Measurements from ENCODE around the gene MAP1A.

MAP1A gene

DNA sequence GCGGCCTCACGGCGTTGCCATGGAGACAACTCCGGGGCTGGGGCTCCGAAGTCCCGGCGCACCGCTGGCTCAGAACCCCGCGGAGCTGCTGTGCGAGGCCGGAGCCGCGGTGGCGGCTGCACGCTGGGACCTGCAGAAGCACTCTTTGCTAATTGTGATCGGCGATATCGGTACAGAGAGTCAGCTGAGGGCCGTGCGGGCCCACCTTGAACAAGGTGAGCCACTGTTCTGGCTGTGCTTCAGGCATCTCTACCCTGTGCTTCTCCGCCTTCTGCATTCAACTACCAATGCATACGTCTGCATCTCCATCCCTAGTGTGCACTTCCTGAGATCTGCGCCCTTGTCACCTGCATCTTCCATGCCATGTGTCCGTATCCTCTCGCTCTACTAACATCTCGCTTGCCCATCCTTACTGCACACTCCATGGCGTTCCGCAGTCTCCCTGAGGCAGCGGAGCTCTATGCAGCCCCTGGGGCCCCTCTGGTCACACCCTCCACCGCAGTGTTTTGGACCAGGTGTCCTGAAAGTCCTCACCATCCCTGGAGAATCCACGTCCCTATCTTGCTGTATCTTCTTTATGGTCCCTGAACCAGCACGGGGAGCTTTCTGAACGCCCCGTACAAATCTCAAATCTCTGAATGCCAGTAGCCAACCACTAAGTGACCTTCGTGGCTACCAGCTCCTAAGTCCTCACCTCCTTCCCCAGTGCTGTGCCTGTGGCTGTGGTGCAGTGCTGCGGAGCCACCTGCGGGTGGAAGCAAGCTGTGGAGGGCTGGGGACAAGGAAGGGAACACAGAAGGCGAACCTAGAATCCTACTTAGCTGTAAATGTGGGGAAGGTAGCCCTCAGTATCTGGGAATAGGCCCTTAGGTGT is 6.2 kb upstream of the MAP1A start:
- DNase-seq: no peak

DNA sequence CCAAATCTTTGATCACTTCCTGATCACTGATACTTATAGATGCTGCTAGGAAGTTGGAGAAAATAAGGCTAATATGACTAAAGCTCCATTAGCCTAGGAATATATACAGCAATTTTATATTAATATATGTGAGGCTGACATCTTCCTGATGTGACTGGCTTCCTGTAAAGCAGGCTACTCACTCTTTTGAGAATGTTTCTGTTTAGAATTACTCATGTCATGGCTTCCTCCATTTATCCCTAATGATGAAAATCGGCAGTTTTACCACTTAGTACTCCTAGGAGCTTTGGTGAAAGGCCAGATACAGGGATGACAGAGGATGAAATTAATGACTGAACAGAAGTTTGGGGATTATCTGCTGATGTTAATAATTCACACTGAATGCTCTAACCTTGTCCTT is 3.9 kb upstream of the MAP1A start:
- no peak for DNase-seq

DNA sequence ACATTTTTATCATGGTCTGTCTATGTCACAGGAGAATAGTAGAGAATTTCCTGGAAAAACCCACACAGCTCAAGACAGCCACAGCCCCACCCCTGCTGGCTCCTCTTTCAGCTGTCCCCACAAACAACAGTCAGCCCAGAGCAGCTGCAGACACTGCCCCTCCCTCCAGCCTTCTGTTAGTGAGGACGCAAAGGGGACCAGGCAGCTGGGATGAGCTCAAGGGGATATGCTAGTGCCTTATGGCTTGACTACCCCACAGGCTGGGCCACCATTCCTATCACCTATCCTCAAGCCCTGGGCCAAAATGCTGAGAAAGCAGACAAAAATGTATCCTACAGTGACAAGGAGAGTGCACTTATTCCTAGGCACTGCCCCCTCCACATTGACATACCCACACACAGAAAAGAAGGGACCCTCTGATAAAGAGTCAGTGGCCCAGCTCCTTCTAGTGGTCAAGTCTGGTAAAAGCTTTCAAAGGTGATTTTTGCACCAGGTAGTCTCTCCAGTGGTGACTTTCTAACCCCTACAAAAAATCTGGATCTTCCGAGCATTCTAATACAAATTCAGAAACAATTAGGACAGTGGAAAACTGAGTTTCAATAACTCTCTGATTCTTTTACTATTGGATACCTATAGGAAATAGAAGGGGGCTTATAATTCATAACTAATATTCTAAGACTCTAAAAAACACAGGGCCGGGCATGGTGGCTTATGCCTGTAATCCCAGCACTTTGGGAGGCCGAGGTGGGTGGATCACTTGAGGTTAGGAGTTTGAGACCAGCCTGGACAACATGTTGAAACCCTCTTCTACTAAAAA is 3.0 kb upstream of the MAP1A start:
- peak; percentile 63 for DNase-seq

DNA sequence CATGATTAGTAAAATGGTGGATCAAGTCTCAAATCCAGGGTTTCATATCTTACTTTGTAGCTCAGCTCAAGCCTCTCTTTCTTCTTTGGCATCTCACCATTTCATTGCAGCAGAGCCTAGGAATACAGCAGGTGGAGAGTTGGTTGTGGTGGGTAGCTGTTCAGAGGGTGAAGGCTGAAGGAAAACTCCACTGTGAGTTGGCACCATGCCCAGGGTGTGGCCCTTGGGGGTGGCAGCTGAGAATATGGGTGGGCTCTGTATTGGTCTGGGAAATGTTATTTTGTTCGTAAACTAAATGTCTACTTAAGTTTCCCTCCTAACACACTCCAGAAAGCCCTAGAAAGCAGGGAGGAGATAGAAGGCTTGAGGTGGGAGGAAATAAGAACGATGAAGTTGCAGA is 1.7 kb upstream of the MAP1A start:
- no peak for DNase-seq

DNA sequence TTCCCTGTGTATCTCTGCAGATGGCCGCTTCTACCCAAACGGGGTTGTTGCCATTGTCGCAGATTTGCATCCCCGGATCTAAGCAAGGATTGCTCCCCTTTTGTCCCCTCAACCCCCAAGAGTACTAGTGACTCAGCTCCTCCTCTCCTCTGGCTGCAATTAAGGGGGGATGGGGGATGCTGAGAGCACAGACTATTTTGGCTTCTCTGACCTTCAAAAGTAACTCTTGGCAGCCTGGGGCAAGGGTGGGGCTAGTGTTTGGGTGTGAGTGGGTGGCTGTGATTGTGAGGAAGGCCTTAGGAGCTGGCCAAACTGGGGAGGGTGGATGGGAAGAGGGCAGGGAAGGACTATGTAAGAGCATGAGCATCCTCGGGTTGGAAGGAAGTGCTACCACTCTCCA is 1.2 kb upstream of the MAP1A start:
- DNase-seq: no peak

DNA sequence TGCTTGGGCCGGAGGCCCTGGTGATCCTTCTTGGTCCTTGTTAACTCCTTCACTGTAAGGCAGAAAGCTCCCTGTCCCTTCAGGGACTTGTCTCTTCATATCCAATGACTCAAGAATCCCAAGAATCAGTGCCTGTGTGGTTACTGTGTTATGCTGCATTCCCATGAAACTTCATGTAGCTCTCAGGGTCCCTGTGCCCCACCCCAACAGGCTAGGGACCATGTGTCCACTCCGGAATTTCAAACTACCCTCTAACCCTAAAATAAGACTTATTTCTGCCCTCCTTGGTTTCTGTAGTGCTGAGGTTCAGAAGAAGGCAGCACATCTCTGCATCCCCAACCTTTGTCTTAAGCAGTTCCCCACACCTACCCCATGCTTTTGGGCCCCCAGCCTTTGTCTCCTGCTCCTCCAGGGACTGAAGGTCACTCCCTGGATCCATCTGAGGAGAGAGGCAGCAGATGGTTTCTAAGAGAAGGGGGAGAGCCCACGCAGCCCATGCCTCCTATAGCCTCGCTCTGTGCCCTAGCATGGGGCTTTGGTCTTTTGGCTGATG is 531 bp upstream of the MAP1A start:
- no peak for DNase-seq

DNA sequence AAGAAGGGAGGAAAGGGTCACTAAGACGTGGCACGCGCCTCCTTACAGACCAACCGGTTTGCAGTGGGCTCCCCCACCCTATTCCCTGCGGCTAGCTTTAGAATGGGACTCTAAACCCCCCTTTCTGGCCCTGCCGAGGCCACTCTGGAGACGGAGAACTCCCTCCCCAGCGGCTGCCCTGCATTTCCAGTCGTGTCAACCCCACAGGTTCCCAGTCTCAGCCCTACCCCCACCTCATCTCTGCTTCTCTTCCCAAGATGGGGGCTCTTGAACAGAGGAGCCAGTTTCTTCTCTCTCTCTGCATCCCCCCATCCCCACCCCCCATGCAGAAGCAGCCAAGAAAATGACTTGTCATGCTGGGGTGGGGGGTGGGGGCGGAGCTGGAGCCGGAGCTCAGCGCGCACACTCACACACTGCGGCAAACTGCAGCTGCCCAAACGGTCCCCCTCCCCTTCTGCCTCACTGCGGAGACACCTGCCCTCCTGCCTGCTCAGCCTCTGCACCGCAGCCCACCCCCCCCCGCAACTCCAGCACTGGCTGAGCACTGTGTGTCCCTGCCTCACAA is 871 bp downstream of the MAP1A start:
- DNase-seq: peak; percentile 69

DNA sequence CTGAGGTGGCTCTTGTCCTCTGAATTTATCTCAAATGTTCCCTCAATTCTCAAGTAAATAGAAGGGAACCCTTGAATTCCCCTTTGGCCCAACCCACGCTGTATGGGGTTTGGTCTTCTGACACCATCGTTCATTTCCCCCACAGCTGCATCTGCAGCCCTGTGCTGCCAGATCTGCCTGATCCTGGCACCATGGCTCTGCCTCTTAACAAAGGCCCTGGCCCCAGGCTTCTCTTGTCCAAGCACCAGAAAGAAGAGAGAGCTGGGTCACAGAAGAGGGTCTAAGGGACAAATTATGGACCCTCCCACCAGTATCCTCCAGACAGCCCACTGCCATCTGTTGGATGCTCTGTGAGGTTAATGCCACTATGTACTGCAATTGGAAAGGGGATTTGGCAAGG is 1.8 kb downstream of the MAP1A start:
- no peak for DNase-seq

DNA sequence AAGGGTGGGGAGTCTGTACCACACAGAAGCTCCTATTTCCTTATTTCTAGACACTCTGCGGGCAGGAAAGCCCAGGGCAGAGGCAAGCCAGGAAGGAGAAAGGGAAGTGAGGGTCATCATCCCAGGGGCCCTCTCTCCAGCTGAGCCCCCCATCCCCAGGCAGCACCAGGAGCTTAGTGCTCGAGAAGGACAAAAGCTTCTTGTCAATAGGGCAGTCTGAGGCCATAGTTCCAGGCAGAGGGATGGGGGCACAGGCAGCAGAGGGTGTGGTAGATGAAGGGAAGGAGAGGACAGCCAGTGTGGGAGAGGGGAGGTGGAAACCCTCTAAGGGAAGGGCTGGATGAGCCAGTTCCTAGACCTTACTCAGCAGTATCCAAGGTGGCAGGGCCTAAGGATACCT is 2.7 kb downstream of the MAP1A start:
- no peak for DNase-seq

DNA sequence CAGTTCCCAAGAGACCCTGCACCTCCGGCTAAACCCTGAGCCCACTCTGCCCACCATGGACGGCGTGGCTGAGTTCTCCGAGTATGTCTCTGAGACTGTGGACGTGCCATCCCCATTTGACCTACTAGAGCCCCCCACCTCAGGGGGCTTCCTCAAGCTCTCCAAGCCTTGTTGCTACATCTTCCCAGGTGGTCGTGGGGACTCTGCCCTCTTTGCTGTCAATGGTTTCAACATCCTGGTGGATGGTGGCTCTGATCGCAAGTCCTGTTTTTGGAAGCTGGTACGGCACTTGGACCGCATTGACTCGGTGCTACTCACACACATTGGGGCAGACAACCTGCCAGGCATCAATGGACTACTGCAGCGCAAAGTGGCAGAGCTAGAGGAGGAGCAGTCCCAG is 4.0 kb downstream of the MAP1A start:
- DNase-seq: no peak

DNA sequence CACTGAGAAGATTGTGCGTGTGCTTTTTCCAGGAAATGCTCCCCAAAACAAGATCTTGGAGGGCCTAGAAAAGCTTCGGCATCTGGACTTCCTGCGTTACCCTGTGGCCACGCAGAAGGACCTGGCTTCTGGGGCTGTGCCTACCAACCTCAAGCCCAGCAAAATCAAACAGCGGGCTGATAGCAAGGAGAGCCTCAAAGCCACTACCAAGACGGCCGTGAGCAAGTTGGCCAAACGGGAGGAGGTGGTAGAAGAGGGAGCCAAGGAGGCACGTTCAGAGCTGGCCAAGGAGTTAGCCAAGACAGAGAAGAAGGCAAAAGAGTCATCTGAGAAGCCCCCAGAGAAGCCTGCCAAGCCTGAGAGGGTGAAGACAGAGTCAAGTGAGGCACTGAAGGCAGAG is 4.8 kb downstream of the MAP1A start:
- no peak for DNase-seq

DNA sequence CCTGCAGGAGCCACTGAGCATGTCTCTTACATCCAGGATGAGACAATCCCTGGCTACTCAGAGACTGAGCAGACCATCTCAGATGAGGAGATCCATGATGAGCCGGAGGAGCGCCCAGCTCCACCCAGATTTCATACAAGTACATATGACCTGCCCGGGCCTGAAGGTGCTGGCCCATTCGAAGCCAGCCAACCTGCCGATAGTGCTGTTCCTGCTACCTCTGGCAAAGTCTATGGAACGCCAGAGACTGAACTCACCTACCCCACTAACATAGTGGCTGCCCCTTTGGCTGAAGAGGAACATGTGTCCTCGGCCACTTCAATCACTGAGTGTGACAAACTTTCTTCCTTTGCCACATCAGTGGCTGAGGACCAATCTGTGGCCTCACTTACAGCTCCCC is 6.2 kb downstream of the MAP1A start:
- DNase-seq: no peak

DNA sequence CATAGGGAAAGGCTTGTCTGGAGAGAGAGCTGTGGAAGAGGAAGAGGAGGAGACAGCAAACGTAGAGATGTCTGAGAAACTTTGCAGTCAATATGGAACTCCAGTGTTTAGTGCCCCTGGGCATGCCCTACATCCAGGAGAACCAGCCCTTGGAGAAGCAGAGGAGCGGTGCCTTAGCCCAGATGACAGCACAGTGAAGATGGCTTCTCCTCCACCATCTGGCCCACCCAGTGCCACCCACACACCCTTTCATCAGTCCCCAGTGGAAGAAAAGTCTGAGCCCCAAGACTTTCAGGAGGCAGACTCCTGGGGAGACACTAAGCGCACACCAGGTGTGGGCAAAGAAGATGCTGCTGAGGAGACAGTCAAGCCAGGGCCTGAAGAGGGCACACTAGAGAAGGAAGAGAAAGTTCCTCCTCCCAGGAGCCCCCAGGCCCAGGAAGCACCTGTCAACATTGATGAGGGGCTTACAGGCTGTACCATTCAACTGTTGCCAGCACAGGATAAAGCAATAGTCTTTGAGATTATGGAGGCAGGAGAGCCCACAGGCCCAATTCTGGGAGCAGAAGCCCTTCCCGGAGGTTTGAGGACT is 6.9 kb downstream of the MAP1A start:
- no peak for DNase-seq

DNA sequence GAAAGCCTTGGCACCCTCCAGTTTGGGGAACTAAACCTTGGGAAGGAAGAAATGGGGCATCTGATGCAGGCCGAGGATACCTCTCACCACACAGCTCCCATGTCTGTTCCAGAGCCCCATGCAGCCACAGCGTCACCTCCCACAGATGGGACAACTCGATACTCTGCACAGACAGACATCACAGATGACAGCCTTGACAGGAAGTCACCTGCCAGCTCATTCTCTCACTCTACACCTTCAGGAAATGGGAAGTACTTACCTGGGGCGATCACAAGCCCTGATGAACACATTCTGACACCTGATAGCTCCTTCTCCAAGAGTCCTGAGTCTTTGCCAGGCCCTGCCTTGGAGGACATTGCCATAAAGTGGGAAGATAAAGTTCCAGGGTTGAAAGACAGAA is 7.7 kb downstream of the MAP1A start:
- DNase-seq: no peak

DNA sequence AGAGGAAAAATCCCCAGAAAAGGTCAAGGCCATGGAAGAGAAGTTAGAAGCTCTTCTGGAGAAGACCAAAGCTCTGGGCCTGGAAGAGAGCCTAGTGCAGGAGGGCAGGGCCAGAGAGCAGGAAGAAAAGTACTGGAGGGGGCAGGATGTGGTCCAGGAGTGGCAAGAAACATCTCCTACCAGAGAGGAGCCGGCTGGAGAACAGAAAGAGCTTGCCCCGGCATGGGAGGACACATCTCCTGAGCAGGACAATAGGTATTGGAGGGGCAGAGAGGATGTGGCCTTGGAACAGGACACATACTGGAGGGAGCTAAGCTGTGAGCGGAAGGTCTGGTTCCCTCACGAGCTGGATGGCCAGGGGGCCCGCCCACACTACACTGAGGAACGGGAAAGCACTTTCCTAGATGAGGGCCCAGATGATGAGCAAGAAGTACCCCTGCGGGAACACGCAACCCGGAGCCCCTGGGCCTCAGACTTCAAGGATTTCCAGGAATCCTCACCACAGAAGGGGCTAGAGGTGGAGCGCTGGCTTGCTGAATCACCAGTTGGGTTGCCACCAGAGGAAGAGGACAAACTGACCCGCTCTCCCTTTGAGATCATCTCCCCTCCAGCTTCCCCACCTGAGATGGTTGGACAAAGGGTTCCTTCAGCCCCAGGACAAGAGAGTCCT is 9.0 kb downstream of the MAP1A start:
- no peak for DNase-seq

DNA sequence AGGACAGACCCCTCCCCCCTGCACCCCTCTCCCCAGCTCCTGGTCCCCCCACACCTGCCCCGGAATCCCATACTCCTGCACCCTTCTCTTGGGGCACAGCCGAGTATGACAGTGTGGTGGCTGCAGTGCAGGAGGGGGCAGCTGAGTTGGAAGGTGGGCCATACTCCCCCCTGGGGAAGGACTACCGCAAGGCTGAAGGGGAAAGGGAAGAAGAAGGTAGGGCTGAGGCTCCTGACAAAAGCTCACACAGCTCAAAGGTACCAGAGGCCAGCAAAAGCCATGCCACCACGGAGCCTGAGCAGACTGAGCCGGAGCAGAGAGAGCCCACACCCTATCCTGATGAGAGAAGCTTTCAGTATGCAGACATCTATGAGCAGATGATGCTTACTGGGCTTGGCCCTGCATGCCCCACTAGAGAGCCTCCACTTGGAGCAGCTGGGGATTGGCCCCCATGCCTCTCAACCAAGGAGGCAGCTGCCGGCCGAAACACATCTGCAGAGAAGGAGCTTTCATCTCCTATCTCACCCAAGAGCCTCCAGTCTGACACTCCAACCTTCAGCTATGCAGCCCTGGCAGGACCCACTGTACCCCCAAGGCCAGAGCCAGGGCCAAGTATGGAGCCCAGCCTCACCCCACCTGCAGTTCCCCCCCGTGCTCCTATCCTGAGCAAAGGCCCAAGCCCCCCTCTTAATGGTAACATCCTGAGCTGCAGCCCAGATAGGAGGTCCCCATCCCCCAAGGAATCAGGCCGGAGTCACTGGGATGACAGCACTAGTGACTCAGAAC is 9.8 kb downstream of the MAP1A start:
- DNase-seq: no peak

DNA sequence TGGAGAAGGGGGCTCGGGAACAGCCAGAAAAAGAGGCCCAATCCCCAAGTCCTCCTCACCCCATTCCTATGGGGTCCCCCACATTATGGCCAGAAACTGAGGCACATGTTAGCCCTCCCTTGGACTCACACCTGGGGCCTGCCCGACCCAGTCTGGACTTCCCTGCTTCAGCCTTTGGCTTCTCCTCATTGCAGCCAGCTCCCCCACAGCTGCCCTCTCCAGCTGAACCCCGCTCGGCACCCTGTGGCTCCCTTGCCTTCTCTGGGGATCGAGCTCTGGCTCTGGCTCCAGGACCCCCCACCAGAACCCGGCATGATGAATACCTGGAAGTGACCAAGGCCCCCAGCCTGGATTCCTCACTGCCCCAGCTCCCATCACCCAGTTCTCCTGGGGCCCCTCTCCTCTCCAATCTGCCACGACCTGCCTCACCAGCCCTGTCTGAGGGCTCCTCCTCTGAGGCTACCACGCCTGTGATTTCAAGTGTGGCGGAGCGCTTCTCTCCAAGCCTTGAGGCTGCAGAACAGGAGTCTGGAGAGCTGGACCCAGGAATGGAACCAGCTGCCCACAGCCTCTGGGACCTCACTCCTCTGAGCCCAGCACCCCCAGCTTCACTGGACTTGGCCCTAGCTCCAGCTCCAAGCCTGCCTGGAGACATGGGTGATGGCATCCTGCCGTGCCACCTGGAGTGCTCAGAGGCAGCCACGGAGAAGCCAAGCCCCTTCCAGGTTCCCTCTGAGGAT is 10.6 kb downstream of the MAP1A start:
- DNase-seq: no peak

DNA sequence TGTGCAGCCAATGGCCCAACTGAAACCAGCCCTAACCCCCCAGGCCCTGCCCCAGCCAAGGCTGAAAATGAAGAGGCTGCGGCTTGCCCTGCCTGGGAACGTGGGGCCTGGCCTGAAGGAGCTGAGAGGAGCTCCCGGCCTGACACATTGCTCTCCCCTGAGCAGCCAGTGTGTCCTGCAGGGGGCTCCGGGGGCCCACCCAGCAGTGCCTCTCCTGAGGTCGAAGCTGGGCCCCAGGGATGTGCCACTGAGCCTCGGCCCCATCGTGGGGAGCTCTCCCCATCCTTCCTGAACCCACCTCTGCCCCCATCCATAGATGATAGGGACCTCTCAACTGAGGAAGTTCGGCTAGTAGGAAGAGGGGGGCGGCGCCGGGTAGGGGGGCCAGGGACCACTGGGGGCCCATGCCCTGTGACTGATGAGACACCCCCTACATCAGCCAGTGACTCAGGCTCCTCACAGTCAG is 11.2 kb downstream of the MAP1A start:
- no peak for DNase-seq

DNA sequence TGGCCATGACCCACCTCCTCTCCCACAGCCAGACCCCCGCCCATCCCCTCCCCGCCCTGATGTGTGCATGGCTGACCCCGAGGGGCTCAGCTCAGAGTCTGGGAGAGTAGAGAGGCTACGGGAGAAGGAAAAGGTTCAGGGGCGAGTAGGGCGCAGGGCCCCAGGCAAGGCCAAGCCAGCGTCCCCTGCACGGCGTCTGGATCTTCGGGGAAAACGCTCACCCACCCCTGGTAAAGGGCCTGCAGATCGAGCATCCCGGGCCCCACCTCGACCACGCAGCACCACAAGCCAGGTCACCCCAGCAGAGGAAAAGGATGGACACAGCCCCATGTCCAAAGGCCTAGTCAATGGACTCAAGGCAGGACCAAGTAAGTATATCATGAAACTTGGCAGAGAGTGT is 11.7 kb downstream of the MAP1A start:
- DNase-seq: no peak

DNA sequence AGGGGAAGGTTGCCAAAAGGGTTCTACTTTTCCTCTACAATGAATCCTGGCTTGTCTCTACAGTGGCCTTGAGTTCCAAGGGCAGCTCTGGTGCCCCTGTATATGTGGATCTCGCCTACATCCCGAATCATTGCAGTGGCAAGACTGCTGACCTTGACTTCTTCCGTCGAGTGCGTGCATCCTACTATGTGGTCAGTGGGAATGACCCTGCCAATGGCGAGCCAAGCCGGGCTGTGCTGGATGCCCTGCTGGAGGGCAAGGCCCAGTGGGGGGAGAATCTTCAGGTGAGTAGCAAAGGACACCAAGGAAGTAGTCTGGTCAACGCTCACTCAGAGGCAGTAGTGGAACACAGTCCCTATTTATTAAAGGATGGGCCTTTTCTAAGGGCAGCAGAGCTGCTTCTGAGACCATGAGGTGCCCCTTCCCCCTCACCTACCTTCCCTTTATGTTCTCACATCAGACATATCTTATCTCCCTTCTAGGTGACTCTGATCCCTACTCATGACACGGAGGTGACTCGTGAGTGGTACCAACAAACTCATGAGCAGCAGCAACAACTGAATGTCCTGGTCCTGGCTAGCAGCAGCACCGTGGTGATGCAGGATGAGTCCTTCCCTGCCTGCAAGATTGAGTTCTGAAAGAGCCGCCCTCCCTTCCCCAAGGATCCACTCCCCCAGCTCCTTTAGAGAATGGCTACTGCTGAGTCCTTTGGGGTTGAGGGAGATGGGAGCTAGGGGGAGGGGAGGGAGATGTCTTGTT is 12.4 kb downstream of the MAP1A start:
- no peak for DNase-seq

Data from retina (tissue), 1 donor.